H1 (cell line): ENCODE results near the gene AP2B1. TPM values are rescaled to one million over a fixed set of nuclear protein-coding genes. Genes with fewer than 3 reads are reported as not detected.

Experiments
- CTCF ChIA-PET: fragments of 300-600 bp; sonication (Branson Sonifier 250); formaldehyde crosslinking; loops from one replicate; lab custom pipeline; 2021; ENCODE audit not compliant: partially characterized antibody; lab: Charles Lee
- POLR2A ChIA-PET: fragments of 300-600 bp; sonication (Branson Sonifier 250); formaldehyde crosslinking; loops from one replicate; lab custom pipeline; 2021; ENCODE audit warnings: inconsistent platforms; ENCODE audit not compliant: partially characterized antibody; lab: Charles Lee
- DNase-seq, 2 experiments: peaks; one replicate each; pipeline versions ENCODE4 v3.0.0 to v3.0.0-alpha.2; 2010 to 2022; ENCODE audit warnings: low spot score in 2 of 2, low read depth in 1 of 2, mixed read lengths in 1 of 2
- FAIRE-seq: peaks from 2 replicates; lab custom pipeline; 2011; peaks lifted over from hg19 to GRCh38; lab: Jason Lieb, UNC
- H2AFZ ChIP-seq: 2 replicates; pipeline ENCODE4 v1.8.1; 2012; ENCODE audit warnings: low read length, inconsistent platforms
- H2AK5ac ChIP-seq: 2 replicates; pipeline ENCODE4 v1.6.1; 2013; ENCODE audit warnings: low read depth, low read length
- H2BK120ac ChIP-seq: replicated peaks from 2 replicates; pipeline ENCODE3; 2013; ENCODE audit warnings: low read depth, low read length, inconsistent platforms
- H2BK12ac ChIP-seq: 2 replicates; pipeline ENCODE4 v1.6.1; 2013; ENCODE audit warnings: low read depth, low read length
- H2BK15ac ChIP-seq: 2 replicates; pipeline ENCODE4 v1.6.1; 2013; ENCODE audit warnings: low read length
- H2BK20ac ChIP-seq: 2 replicates; pipeline ENCODE4 v1.6.1; 2013; ENCODE audit warnings: low read length
- H2BK5ac ChIP-seq: 2 replicates; pipeline ENCODE4 v1.6.1; 2013; ENCODE audit warnings: low read depth, low read length
- H3K14ac ChIP-seq: 2 replicates; pipeline ENCODE4 v1.6.1; 2013; ENCODE audit warnings: inconsistent platforms; ENCODE audit not compliant: insufficient read length
- H3K18ac ChIP-seq: 2 replicates; pipeline ENCODE4 v1.6.1; 2013; ENCODE audit warnings: low read length; ENCODE audit errors: extremely low read depth
- H3K23ac ChIP-seq: 2 replicates; pipeline ENCODE4 v1.6.1; 2013; ENCODE audit warnings: inconsistent platforms; ENCODE audit not compliant: insufficient read length
- H3K23me2 ChIP-seq: 2 replicates; pipeline ENCODE4 v1.6.1; 2013; ENCODE audit warnings: low read depth, low read length
- H3K27ac ChIP-seq: 2 replicates; pipeline ENCODE4 v1.6.1; 2011; ENCODE audit warnings: low read depth, low read length, inconsistent platforms
- H3K27me3 ChIP-seq, 4 experiments: replicated peaks in 1 of 4; 1 replicate in 1 of 4; 2 replicates in 3 of 4; pipeline versions ENCODE4 v1.6.1 to v1.8.1; 2011 to 2013; ENCODE audit warnings: low read length in 3 of 4, mild to moderate bottlenecking in 3 of 4, inconsistent platforms in 2 of 4, mixed read lengths in 2 of 4, moderate library complexity in 1 of 4; ENCODE audit not compliant: control insufficient read depth in 3 of 4, insufficient read depth in 3 of 4; ENCODE audit errors: extremely low read depth in 1 of 4
- H3K36me3 ChIP-seq, 4 experiments: 2 replicates each; pipeline versions ENCODE4 v1.6.1 to v1.8.1; 2011 to 2013; ENCODE audit warnings: mild to moderate bottlenecking in 4 of 4, low read length in 3 of 4, moderate library complexity in 2 of 4, control low read depth in 1 of 4, inconsistent platforms in 1 of 4; ENCODE audit not compliant: insufficient read depth in 4 of 4, control insufficient read depth in 2 of 4
- H3K4ac ChIP-seq: replicated peaks from 2 replicates; pipeline ENCODE3; 2013; ENCODE audit warnings: low read length, low read depth, mixed read lengths, inconsistent platforms; ENCODE audit not compliant: insufficient read length
- H3K4me1 ChIP-seq, 4 experiments: replicated peaks in 1 of 4; 1 replicate in 1 of 4; 2 replicates in 3 of 4; pipeline versions ENCODE4 v1.6.1 to v1.8.1; 2011 to 2013; ENCODE audit warnings: low read length in 3 of 4, inconsistent platforms in 2 of 4, mixed read lengths in 1 of 4; ENCODE audit not compliant: insufficient read depth in 4 of 4, control insufficient read depth in 3 of 4
- H3K4me2 ChIP-seq, 2 experiments: 2 replicates each; pipeline versions ENCODE4 v1.6.1 to v1.8.1; 2011 to 2013; ENCODE audit warnings: low read depth in 2 of 2, low read length in 2 of 2, control low read depth in 1 of 2, inconsistent platforms in 1 of 2, mild to moderate bottlenecking in 1 of 2; ENCODE audit not compliant: insufficient read depth in 1 of 2
- H3K4me3 ChIP-seq, 4 experiments: fragments of 200-600, 300-600 bp in 1 of 4; sonication (generic), shearing (Covaris generic), sonication (Bioruptor Twin) in 1 of 4; 2 replicates each; pipeline versions ENCODE4 v1.5.1 to v1.8.1; 2011 to 2016; ENCODE audit warnings: low read length in 4 of 4, low read depth in 3 of 4, control low read depth in 2 of 4, inconsistent platforms in 2 of 4, mild to moderate bottlenecking in 2 of 4, mixed read lengths in 1 of 4, moderate library complexity in 1 of 4; ENCODE audit not compliant: insufficient read depth in 2 of 4; ENCODE audit errors: extremely low read depth in 1 of 4
- H3K56ac ChIP-seq: replicated peaks from 2 replicates; pipeline ENCODE3; 2013; ENCODE audit warnings: low read depth, mild to moderate bottlenecking, mixed read lengths, low read length, inconsistent platforms; ENCODE audit not compliant: insufficient read length
- H3K79me1 ChIP-seq: 2 replicates; pipeline ENCODE4 v1.6.1; 2013; ENCODE audit warnings: low read depth, low read length, control low read depth
- H3K79me2 ChIP-seq, 2 experiments: 2 replicates each; pipeline versions ENCODE4 v1.6.1 to v1.8.1; 2012 to 2013; ENCODE audit warnings: low read length in 2 of 2, mild to moderate bottlenecking in 2 of 2, inconsistent platforms in 1 of 2; ENCODE audit not compliant: insufficient read depth in 2 of 2, control insufficient read depth in 1 of 2
- H3K9ac ChIP-seq, 4 experiments: replicated peaks in 1 of 4; 1 replicate in 1 of 4; 2 replicates in 3 of 4; pipeline versions ENCODE4 v1.6.1 to v1.8.1; 2011 to 2013; ENCODE audit warnings: low read depth in 3 of 4, low read length in 3 of 4, control low read depth in 2 of 4, mild to moderate bottlenecking in 2 of 4, moderate library complexity in 2 of 4, inconsistent platforms in 1 of 4; ENCODE audit errors: extremely low read depth in 1 of 4
- H3K9me3 ChIP-seq, 2 experiments: 2 replicates each; pipeline versions ENCODE4 v1.6.1 to v1.8.1; 2012 to 2013; ENCODE audit warnings: mild to moderate bottlenecking in 2 of 2, moderate library complexity in 2 of 2, control low read depth in 1 of 2, inconsistent platforms in 1 of 2, low read depth in 1 of 2, low read length in 1 of 2, mixed read lengths in 1 of 2; ENCODE audit not compliant: insufficient read depth in 2 of 2
- H4K20me1 ChIP-seq, 2 experiments: replicated peaks in 1 of 2; 2 replicates each; pipeline versions ENCODE3 to v1.8.1; 2011 to 2013; ENCODE audit warnings: inconsistent platforms in 2 of 2, low read length in 2 of 2, mild to moderate bottlenecking in 1 of 2; ENCODE audit not compliant: insufficient read depth in 2 of 2, control insufficient read depth in 1 of 2
- H4K5ac ChIP-seq: 2 replicates; pipeline ENCODE4 v1.6.1; 2013; ENCODE audit warnings: low read length, low read depth, mixed read lengths, inconsistent platforms; ENCODE audit not compliant: insufficient read length
- H4K8ac ChIP-seq: 2 replicates; pipeline ENCODE4 v1.8.0; 2013; ENCODE audit warnings: mild to moderate bottlenecking, moderate library complexity, low read length, inconsistent platforms; ENCODE audit not compliant: insufficient read depth; ENCODE audit errors: extremely low read depth
- H4K91ac ChIP-seq: replicated peaks from 2 replicates; pipeline ENCODE3; 2013; ENCODE audit warnings: low read length, mixed read lengths, inconsistent platforms; ENCODE audit not compliant: insufficient read length
- FOSL1 ChIP-seq: IDR thresholded peaks from 2 replicates; pipeline ENCODE4 v1.6.1; 2011; ENCODE audit warnings: mild to moderate bottlenecking, low read depth, low read length, moderate library complexity; ENCODE audit not compliant: insufficient read depth
- KDM1A ChIP-seq: fragments of 200-600, 300-600 bp; sonication (generic); IDR thresholded peaks from 2 replicates; pipeline ENCODE4 v1.7.1; 2016; ENCODE audit warnings: mild to moderate bottlenecking, low read length, borderline replicate concordance
- SUZ12 ChIP-seq: fragments of 200-600 bp; sonication (generic); IDR thresholded peaks from 2 replicates; pipeline ENCODE4 v1.6.1; 2012; ENCODE audit warnings: mild to moderate bottlenecking, inconsistent platforms, low read length, moderate library complexity, mixed read lengths
- TBP ChIP-seq: IDR thresholded peaks from 2 replicates; pipeline ENCODE4 v1.6.1; 2011; ENCODE audit warnings: low read depth, low read length, improper control_type of control experiment
- WGBS, 2 experiments: shearing (Covaris generic) in 1 of 2; methylation state at CpG; one replicate each; pipeline versions ENCODE4 v1.1.6 to v1.1.7; 2013 to 2015; ENCODE audit warnings: low lambda C conversion rate in 2 of 2, mixed read lengths in 2 of 2, inconsistent platforms in 1 of 2, low coverage in 1 of 2, missing lambda C conversion rate in 1 of 2; ENCODE audit not compliant: insufficient replicate concordance in 2 of 2, insufficient coverage in 1 of 2, insufficient read length in 1 of 2; ENCODE audit errors: extremely low coverage in 1 of 2, missing lambda C conversion rate in 1 of 2; 5-methylcytosine and 5-hydroxymethylcytosine counted together
- polyA plus RNA-seq, 7 experiments: library from polyadenylated mRNA; depleted of rRNA in 3 of 7; stranded (reverse) in 5 of 7; unstranded in 2 of 7; fragments of >200 nt in 5 of 7; fragments of 200-250 nt in 2 of 7; gene quantifications; 1 replicate in 5 of 7; 2 replicates in 1 of 7; 4 replicates in 1 of 7; pipeline versions ENCODE4 v1.2.1 to v1.2.3, GENCODE V29; 2011 to 2013; ENCODE audit warnings: missing spikeins in 2 of 7, mixed read lengths in 2 of 7
- total RNA-seq: library from RNA; stranded (reverse); fragmentation: NEBNext Ultra II Directional; extraction: Animal tissue kit (Norgen Biotek cat#: 25700); gene quantifications from 2 replicates; pipeline ENCODE4 v1.2.1, GENCODE V29; 2021

AP2B1 gene
- total and polyA plus RNA-seq, 2 of the 8 experiments (the other 6 are each of a cell fraction or from before 2014, with no cell fraction given) = 95.5 to 199 TPM

- no peaks in the 10 kb centered on the region for H3K9me3 ChIP-seq
- H3K4me1 ChIP-seq = no peaks in the 10 kb centered on the region
- H3K79me1 ChIP-seq = no peaks in the 10 kb centered on the region
- H2BK12ac ChIP-seq = no peak overlapping the region
- H4K8ac ChIP-seq = no peak overlapping the region
- no peaks in the 10 kb centered on the region for H3K23me2 ChIP-seq
- H4K5ac ChIP-seq = no peak overlapping the region
- no peak overlapping the region for H2BK120ac ChIP-seq
- H2AFZ ChIP-seq = no peak overlapping the region
- H3K79me2 ChIP-seq = no peaks in the 10 kb centered on the region
- POLR2A ChIA-PET = interaction anchor here (0.9 kb wide), 1 partner anchor 37 kb away, joined by 3 read pairs; the partner anchor contains the start of gene PEX12
- no peak overlapping the region for H3K4me2 ChIP-seq
- no peak overlapping the region for H2BK20ac ChIP-seq
- no peak overlapping the region for H3K4ac ChIP-seq
- TF ChIP-seq KDM1A (no peak), TBP (no peak), FOSL1 (no peak), SUZ12 (no peak)
- no peak for FAIRE-seq
- peaks cover 0 to 3% of the 10 kb centered on the region in 2 experiments for H4K20me1 ChIP-seq
- peaks cover 0 to 11% (median 4%) of the 10 kb centered on the region in 4 experiments; a peak in 2 of 8 replicates for H3K36me3 ChIP-seq
- DNase-seq = no peak
- no peak overlapping the region for H3K23ac ChIP-seq
- CTCF ChIA-PET = interaction anchor here (0.7 to 6.6 kb wide), 4 partner anchors 11 to 132 kb away, joined by 3 to 166 read pairs (median 28); partner anchors contain the start of gene RASL10B
- no peak overlapping the region for H2BK5ac ChIP-seq
- no peaks in the 10 kb centered on the region for H3K27me3 ChIP-seq
- H2AK5ac ChIP-seq = no peak overlapping the region
- no peak overlapping the region for H3K18ac ChIP-seq
- H3K56ac ChIP-seq = no peak overlapping the region
- no peak overlapping the region for H3K14ac ChIP-seq
- H3K9ac ChIP-seq = no peak overlapping the region
- no peak overlapping the region for H4K91ac ChIP-seq
- 90% methylated on average over 3 of the region's 3 CpGs; no CpG with 5 or more reads in 1 of the 2 experiments for WGBS, 2 experiments
- H3K27ac ChIP-seq = no peak overlapping the region
- H3K4me3 ChIP-seq = no peak overlapping the region
- H2BK15ac ChIP-seq = no peak overlapping the region
Observed at GRCh38 chr17:35614810-35615209, 27.7 kb downstream of the AP2B1 start.
